ENCODE results near the gene RETREG3. TPM values are rescaled to one million over a fixed set of nuclear protein-coding genes. Genes with fewer than 3 reads are reported as not detected.

The RETREG3 gene
- total and polyA plus RNA-seq, 9 of the 15 experiments (the other 6 are each of a cell fraction or from before 2014, with no cell fraction given), result 4.1 to 39.0 (median 16.9) TPM

DNA sequence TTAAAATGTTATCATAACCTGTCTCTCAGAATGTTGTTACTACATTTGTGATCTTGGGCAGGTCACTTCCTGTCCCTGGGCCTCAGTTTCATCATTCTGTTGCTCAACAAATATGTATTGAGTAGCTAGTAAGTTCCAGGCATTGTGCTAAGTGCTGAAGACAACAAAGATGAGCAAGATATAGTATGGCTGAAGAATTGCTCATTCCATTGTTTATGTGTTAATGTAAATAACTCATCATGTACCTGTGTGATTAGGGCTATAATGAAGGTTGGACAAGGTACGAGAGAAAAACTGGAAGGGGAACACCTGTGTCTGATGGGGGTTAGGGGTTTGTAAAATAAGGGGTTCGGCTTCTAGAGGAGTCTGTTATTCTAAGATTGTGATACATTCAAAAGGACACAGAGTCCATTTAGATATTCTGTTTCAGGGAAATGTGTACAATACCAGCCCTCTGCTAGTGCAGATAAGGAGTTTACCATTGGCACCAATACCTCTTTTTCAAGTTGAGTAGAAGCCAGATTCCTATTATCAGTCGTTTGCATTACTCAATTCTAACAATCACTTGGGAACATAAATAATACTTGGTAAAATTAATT lies 20.3 kb upstream of the RETREG3 start (continued):
- TF ChIP-seq, protein P1, sequence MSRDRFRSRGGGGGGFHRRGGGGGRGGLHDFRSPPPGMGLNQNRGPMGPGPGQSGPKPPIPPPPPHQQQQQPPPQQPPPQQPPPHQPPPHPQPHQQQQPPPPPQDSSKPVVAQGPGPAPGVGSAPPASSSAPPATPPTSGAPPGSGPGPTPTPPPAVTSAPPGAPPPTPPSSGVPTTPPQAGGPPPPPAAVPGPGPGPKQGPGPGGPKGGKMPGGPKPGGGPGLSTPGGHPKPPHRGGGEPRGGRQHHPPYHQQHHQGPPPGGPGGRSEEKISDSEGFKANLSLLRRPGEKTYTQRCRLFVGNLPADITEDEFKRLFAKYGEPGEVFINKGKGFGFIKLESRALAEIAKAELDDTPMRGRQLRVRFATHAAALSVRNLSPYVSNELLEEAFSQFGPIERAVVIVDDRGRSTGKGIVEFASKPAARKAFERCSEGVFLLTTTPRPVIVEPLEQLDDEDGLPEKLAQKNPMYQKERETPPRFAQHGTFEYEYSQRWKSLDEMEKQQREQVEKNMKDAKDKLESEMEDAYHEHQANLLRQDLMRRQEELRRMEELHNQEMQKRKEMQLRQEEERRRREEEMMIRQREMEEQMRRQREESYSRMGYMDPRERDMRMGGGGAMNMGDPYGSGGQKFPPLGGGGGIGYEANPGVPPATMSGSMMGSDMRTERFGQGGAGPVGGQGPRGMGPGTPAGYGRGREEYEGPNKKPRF (IDR thresholded peaks at IDR 0.05; ENCODE audit: low read depth, low read length), result no peak
- TF ChIP-seq ZNF41 (CRISPR knock-in tag; conservative IDR thresholded peaks at IDR 0.05), result no peak
- TF ChIP-seq NR2C1 (IDR thresholded peaks at IDR 0.05), result no peak
- TF ChIP-seq NR2C1 (tag; IDR thresholded peaks at IDR 0.05), result peak; percentile 20; the same call in 1 of the 2 replicates
- TF ChIP-seq PCBP1 (IDR thresholded peaks at IDR 0.05; ENCODE audit: low read depth, low read length, poor library complexity, severe bottlenecking), result no peak
- TF ChIP-seq, protein P2, sequence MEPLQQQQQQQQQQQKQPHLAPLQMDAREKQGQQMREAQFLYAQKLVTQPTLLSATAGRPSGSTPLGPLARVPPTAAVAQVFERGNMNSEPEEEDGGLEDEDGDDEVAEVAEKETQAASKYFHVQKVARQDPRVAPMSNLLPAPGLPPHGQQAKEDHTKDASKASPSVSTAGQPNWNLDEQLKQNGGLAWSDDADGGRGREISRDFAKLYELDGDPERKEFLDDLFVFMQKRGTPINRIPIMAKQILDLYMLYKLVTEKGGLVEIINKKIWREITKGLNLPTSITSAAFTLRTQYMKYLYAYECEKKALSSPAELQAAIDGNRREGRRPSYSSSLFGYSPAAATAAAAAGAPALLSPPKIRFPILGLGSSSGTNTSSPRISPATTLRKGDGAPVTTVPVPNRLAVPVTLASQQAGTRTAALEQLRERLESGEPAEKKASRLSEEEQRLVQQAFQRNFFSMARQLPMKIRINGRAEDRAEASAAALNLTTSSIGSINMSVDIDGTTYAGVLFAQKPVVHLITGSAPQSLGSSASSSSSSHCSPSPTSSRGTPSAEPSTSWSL (CRISPR knock-in tag; IDR thresholded peaks at IDR 0.05; ENCODE audit: borderline replicate concordance), result no peak
- TF ChIP-seq CCAR2 (IDR thresholded peaks at IDR 0.05; ENCODE audit: low read depth, low read length), result no peak
- TF ChIP-seq GABPB1 (CRISPR knock-in tag; IDR thresholded peaks at IDR 0.05), result no peak
- TF ChIP-seq RAD51 (IDR thresholded peaks at IDR 0.05; ENCODE audit: borderline replicate concordance, low read depth), result no peak
- TF ChIP-seq CEBPB (tag; IDR thresholded peaks at IDR 0.05), result peak; percentile 64; the same call in 1 of the 2 replicates
- TF ChIP-seq KAT8 (IDR thresholded peaks at IDR 0.05; ENCODE audit: low read depth), result no peak
- TF ChIP-seq KLF6 (CRISPR knock-in tag; IDR thresholded peaks at IDR 0.05; ENCODE audit: borderline replicate concordance), result no peak
- TF ChIP-seq, protein P3, sequence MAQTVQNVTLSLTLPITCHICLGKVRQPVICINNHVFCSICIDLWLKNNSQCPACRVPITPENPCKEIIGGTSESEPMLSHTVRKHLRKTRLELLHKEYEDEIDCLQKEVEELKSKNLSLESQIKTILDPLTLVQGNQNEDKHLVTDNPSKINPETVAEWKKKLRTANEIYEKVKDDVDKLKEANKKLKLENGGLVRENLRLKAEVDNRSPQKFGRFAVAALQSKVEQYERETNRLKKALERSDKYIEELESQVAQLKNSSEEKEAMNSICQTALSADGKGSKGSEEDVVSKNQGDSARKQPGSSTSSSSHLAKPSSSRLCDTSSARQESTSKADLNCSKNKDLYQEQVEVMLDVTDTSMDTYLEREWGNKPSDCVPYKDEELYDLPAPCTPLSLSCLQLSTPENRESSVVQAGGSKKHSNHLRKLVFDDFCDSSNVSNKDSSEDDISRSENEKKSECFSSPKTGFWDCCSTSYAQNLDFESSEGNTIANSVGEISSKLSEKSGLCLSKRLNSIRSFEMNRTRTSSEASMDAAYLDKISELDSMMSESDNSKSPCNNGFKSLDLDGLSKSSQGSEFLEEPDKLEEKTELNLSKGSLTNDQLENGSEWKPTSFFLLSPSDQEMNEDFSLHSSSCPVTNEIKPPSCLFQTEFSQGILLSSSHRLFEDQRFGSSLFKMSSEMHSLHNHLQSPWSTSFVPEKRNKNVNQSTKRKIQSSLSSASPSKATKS (CRISPR knock-in tag; IDR thresholded peaks at IDR 0.05), result no peak
- no peak for TF ChIP-seq TBP (optimal IDR thresholded peaks at IDR 0.05; ENCODE audit: low read depth, low read length)
- TF ChIP-seq, protein P4, sequence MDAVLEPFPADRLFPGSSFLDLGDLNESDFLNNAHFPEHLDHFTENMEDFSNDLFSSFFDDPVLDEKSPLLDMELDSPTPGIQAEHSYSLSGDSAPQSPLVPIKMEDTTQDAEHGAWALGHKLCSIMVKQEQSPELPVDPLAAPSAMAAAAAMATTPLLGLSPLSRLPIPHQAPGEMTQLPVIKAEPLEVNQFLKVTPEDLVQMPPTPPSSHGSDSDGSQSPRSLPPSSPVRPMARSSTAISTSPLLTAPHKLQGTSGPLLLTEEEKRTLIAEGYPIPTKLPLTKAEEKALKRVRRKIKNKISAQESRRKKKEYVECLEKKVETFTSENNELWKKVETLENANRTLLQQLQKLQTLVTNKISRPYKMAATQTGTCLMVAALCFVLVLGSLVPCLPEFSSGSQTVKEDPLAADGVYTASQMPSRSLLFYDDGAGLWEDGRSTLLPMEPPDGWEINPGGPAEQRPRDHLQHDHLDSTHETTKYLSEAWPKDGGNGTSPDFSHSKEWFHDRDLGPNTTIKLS (IDR thresholded peaks at IDR 0.05; ENCODE audit: borderline replicate concordance, low read depth), result no peak
